HG03354 (cell line): ENCODE measurements around the gene SPATS2L.
A peak's percentile ranks its signal among the peaks of the same experiment; 100 is the strongest.

Experiments
- ATAC-seq: cut with Tn5 transposase; IDR thresholded peaks from one replicate; pipeline ENCODE4 v1.9.1; 2021; ENCODE audit warnings: mild to moderate bottlenecking; ENCODE audit not compliant: unreplicated experiment, poor library complexity, severe bottlenecking

SPATS2L gene

DNA sequence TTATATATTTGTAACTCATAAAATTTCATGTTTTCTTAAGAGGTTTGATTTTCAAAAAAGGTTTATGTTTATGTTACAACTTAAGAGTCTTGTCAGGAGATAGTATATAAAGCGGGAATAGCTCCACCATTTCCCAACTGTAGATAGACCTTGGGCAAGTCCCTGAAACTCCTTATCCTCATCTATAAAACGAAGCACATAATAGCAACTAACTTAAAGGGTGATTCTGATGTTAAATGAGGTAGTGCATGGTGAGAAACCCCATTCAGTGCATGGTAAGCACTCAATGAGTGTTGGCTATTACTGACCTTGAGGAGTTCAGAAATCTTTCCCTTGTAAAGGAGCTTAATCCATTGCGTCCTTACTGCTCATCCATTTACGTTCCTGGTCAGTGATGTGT, 169.3 kb downstream of the SPATS2L start:
- ATAC-seq = no peak

DNA sequence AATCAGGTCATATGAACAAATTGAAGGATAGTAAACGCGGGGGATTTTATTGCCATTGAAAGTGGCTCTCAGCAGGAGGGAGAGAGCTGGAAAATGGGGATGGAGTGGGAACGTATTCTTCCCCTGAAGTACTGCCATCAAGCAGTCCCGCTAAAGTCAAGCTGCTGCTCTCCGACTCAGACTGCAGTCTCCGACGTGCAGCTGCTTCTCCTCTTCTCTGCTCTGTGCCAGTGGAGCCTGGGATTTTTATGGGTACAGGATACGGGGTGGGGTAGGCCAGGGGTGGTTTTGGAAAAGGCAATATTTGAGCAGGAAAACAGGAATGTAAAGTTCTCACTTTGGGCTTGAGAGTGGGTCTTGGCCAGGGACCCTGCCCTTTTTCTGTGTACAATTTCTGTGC, 170.3 kb downstream of the SPATS2L start:
- ATAC-seq = no peak

GRCh38 chr2:200477667-200478131, 171.2 kb downstream of the SPATS2L start:
- no peak for ATAC-seq

DNA sequence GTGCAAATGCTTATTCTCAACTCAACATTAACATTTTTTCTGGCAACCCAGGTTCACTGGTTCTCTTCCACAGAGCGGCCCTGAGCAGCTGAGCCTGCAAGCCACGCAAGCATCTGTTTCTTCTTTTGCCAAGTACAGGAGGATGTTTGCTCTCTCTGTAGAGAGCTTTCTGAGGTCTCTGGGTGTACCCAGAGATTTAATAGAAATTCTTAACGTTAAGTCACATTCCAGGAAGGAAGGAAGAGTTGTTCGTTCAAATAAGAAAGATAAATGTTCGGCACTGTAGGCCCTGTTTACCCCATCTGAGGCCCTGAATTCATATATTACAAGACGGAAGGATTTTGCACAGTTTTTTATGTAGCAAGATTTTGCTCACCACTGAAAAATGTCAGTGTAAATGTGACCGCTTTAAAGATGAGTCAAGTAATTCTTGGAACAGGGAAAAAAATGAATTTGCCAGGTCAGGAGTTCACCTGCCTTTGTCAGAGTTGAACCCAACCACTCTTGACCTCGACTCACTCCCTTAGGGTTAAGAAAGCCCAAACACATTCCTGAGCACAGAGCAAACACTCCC, 173.3 kb downstream of the SPATS2L start:
- no peak for ATAC-seq

GRCh38 chr2:200482194-200482593, 175.7 kb downstream of the SPATS2L start:
- peak; percentile 59 for ATAC-seq

- ATAC-seq = peak; percentile 70
Measured at GRCh38 chr2:200483729-200484198, 177.3 kb downstream of the SPATS2L start.

DNA sequence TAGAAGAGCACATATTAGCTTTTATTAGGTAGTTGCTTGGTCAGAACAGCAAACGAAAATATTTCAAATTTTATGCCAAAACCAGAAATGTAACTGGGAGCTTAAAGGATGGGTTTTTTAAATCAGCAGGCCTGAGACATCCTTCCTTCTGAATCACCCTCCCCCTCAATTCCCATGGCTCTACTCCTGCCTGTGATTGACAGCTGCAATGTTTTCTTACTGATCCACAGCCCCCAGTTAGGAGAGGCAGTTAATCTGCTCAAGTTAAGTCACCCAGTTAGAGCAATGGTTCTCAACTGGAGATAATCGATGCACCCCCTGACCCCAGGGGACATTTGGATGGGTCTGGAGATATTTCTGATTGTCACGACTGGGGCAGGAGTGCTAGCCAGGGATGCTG, 178.4 kb downstream of the SPATS2L start:
- ATAC-seq = no peak

DNA sequence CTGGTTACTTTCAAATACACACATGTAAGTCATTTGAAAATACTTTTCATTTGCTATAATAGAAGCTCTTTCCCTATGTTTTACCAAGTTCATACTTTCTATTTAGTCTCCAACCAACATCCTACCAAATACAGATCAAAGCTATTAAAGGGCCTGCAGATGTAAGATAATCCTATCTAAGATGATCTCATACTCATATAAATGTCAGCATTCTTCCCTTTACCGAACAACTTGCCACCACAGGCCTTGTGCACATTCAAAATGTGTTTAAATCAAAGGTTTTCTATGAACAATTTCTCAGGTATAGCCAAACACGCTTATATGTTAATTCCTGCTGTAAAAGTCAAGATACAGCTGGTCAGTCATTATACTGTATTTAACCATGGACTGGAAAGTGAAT, 180.0 kb downstream of the SPATS2L start:
- ATAC-seq = no peak

- ATAC-seq = no peak
Measured at GRCh38 chr2:200488169-200488568, 181.7 kb downstream of the SPATS2L start.

DNA sequence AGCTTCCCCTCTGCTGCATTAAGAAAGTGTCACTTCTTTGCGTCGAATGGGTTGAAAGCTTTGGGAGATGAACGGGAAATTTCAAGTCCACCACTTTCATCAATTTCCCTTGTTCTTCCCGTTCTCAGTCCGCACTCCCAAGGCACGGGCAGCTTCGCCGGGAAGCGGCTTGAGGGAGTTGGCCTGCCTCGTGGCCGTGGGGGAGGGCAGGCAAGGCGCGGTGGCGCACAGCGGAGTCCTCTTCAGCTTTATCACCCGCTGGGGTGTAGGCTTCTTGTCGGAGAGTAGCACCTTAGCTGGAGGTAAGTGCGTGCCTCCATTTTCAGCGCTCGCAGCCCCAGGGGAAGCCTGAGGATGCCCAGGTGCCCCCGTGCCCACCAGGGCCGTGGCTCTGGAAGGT, 183.5 kb downstream of the SPATS2L start:
- no peak for ATAC-seq

- ATAC-seq = no peak
Measured at GRCh38 chr2:200492656-200493055, 186.2 kb downstream of the SPATS2L start.

DNA sequence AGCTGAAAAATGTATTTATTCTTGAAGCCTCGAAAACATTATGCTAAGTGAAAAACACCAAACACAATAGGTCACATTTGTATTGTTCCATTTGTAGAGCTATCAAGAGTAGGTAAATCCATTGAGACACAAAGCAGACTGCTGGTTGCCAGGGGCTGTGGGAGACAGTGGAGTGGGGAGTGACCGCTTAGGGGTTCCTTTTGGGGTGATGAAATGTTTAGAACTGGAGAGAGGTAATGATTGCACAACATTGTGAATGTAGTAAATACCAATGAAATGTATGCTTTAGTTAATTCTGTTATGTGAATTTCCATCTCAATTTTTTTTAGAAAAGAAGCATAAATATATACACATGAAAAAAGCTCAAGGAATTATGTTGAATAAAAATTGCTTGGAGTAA, 187.6 kb downstream of the SPATS2L start:
- no peak for ATAC-seq

DNA sequence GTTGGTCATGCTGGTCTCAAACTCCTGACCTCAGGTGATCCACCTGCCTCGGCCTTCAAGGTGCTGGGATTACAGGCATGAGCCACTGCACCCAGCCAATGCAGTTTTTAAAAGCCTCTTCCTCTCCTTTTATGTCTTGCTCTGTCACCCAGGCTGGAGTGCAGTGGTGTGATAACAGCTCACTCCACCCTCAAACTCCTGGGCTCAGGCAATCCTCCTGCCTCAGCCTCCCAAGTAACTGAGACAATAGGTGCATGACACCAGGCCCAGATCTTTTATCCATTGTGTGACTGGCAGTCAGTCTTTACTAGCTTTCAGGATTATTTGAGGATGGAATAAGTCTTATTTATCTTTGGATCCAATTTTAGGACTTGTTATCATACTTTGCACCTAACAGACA, 190.2 kb downstream of the SPATS2L start:
- no peak for ATAC-seq

DNA sequence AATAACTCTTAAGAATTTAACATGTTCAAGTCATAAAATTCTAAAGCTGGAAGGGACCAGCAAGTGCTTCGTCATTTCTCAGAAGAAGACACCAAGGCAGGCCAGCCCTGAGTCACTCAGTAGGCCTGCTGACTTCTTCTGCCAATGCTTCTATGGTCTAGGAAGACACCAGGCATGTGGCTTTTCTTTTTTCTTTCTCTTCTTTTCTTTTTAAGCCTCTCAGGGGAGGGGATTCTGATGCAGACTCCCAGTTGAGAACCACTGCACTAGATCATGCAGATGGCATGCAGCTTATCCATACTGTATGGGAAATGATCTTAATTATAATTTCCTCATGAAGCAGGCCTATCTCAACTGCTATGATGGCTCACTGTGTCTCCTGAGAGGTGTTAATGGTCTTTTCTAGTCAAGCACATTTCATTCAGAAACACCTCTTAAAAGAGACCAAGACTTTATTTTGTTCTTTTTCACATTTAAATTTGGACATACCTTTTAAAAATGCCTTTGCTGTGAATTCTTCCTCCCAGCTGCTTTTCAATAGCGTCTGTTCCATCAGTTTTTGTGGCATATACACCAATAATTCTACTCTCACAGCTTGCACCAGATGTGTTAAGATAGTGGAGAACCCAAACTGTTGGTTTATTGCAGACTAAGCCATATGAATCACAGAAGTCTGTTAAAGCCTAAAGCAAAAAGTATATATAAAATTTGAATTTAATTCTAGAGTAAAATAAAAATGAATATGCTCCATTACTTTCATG, 192.1 kb downstream of the SPATS2L start:
- ATAC-seq = no peak

DNA sequence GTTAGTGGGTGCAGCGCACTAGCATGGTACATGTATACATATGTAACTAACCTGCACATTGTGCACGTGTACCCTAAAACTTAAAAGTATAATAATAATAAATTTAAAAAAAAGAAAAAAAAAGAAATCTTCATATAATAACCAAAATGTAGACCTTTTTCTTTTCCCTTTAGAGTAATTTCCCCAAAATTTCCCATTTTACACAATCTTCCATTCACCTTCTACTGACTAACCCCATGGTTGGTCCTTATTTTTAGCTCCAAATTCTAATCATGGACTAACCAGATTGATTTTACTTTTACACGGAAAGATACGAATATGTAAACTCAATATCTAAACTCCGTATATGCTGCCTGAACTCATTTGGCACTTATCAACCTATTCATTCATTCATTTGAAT, 195.7 kb downstream of the SPATS2L start:
- ATAC-seq = no peak

DNA sequence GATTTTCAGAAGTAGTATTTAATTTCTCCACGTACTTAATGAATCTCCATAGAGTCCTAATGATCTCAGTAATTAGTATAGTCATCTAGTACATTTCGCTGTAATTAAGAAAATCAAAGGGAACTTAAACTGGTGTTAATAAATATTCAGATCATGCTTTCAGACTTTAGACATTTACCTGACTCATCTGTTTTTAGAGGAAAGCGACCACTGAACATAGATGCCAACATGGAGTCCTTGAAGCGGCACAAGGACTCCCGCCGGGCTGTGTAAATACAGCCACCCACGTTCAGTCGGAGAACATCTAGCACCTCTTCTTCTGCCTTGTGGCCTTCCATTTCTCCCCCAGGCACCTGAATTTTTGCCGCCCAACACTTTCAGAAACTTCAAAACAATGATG, 200.2 kb downstream of the SPATS2L start:
- no peak for ATAC-seq

DNA sequence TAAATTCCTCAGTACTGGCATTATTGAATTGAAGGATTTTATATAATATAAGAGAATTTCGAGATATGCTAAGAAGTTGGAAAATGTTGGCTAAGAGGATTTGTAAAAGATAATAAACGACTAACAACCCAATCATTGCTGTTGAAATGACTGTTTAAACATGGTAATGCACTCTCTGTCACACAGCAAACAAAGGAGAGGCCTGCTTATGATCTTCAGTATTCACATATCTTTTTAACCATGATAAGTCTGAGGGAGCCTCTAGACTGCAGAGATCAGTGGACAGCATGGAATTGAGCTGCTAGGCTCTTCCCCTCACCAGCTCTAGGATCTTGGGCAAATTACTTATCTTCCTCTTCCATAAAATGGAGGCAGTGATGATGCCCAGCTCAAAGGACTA, 200.7 kb downstream of the SPATS2L start:
- ATAC-seq = no peak

- ATAC-seq = peak; percentile 12
Measured at GRCh38 chr2:200509235-200509611, 202.7 kb downstream of the SPATS2L start.

- ATAC-seq = peak; percentile 99
Measured at GRCh38 chr2:200509612-200510433, 203.3 kb downstream of the SPATS2L start, which contains the start of gene KCTD18. Gene KCTD18, minus strand, starts transcription at chr2:200510068. Its CDS starts 3,052 bp downstream, at chr2:200507016.

GRCh38 chr2:200515155-200515554, 208.7 kb downstream of the SPATS2L start:
- no peak for ATAC-seq
